ENCODE measurements around the gene REV3L.

REV3L gene

DNA sequence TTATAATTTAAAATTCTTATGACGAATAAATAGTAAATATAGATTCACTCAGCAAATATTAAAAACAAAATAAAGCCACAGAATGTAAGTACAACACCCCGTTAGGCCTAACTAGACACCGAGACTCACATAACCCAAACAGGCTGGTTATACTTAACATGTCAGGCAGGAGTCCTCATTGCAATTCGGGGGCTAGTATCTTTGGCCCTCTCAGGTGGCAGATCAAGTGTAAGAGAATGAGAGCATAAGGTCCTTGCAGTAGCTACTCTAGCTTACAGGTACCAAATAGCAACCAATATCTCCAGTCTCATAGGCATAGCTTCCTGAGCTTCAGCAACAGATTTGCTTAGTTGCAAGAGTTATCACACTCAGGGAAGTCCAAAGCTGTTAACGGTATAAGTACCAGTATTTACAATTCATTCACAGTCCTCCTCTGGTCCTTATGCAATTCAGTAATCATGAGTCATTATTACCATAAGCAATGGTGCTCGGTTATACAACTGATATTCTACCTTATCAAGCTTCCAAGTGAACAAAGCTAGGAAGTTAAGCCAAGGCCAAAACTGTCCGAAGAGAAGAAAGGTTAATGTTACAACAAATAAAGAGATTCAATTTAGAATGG lies 20.1 kb downstream of the REV3L start:
- DNase-seq: no peak

DNA sequence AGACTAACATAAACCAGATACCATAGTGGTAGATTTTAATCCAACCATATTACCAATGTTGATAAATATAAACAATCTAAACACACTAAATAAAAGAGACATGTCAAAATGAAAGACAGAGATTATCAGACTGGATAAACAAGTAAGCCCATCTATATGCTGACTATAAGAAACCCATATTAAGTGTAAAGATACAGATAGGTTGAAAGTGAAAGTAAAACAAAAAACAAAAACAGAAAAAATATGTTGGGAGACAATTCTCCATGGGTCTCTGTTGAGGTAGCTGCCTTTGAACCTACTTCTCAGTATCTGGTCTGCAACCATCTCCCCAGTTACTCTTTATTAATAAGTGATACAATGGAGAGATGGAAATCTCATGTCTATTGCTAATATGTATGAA lies 21.2 kb downstream of the REV3L start:
- DNase-seq: no peak

- DNase-seq: no peak
These were observed 24.3 kb downstream of the REV3L start for GRCh38 chr6:111458670-111459232.

DNA sequence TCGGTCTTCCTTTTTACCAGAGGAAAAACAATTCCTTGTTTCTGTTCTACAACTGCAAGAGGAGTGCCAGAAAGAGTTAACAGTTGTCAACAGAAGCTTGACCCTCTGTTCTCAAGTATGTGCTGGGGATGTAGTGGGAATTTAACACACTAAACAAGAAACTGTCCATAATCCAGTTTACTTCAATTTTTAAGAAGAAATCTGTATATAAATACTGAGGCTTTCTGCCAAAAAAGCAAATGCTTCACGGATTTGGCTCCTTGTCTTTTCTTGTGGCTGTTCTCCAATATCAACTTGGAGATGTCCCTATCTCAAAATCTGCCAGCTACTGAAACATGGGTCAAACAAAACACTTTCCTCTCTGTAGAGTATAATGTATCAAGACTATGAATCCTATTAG lies 26.8 kb downstream of the REV3L start:
- no peak for DNase-seq

- DNase-seq: no peak
These were observed 32.4 kb downstream of the REV3L start for GRCh38 chr6:111450636-111451035.

- DNase-seq: no peak
These were observed 32.9 kb downstream of the REV3L start for GRCh38 chr6:111450087-111450486.

DNA sequence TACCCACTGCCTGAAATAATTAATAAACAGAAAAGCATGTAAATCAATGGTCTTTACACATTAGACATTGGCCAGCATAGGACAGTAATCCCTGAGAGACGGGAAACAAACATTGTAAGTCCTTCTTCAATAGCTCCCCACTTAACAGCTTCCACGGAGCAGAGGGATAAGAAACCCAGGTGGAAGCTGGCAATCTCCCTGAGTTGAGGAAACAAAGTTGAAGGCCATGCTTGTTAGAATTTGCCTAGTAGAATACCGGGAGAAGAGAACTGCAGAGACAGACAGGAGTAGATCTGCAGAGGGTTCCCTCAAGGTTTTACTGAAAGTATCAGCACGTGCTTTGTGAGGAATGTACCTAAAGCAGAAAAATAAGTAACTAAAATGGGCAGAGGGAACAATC lies 33.9 kb downstream of the REV3L start:
- no peak for DNase-seq

- DNase-seq: no peak
These were observed 36.0 kb downstream of the REV3L start for GRCh38 chr6:111447051-111447450.

GRCh38 chr6:111445861-111446267 lies 37.2 kb downstream of the REV3L start:
- no peak for DNase-seq

DNA sequence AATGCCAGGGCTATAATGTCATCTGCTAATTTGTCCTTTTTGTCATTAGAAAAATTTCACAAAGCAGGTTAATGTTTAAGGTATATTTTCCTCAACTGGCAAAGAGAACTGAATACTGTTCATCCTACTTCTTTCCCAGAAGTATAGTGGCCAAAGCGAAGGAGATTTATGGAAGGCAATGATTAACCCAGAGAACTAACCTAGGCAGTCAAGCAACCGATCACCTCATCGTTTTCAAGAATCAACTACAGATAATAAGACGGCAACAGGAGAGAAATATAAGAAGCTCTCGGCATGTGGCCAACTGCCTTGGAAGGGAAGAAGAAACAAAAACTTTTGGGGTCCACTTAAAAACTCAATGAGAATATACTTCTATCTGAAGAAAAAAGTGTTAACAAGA lies 38.2 kb downstream of the REV3L start:
- DNase-seq: no peak

- no peak for DNase-seq
These were observed 41.3 kb downstream of the REV3L start for GRCh38 chr6:111441678-111442243.

DNA sequence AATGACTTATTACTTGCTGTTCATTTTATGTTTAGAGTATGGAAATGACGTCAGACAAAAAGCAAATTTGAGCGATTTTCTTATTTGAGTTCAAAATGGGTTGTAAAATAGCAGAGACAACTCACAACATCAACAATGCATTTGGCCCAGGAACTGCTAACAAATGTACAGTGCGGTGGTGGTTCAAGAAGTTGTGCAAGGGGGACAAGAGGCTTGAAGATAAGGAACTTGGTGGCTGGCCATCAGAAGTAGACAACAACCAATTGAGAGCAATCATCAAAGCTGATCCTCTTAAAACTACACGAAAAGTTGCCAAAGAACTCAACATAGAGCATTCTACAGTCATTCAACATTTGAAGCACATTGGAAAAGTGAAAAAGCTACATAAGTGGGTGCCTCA lies 43.8 kb downstream of the REV3L start:
- DNase-seq: no peak

DNA sequence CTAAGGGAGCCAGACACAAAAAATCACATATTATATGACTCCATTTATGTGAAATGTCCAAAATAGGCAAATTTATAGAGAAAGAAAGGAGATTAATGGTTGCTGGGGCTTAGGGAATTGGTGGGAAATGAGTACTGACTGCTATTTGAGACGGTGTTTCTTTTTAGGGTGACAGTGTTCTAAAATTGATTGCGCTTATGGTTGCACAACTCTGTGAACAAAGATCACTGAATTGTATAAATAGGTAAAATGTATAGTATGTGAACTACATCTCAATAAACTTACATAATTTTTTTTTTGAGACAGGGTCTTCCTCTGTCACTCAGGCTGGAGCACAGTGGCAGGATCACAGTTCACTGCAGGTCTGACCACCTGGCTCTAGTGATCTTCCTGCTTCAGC lies 45.4 kb downstream of the REV3L start:
- DNase-seq: no peak

GRCh38 chr6:111432511-111432910 lies 50.5 kb downstream of the REV3L start:
- no peak for DNase-seq

GRCh38 chr6:111430605-111431376 lies 52.2 kb downstream of the REV3L start:
- DNase-seq: no peak

DNA sequence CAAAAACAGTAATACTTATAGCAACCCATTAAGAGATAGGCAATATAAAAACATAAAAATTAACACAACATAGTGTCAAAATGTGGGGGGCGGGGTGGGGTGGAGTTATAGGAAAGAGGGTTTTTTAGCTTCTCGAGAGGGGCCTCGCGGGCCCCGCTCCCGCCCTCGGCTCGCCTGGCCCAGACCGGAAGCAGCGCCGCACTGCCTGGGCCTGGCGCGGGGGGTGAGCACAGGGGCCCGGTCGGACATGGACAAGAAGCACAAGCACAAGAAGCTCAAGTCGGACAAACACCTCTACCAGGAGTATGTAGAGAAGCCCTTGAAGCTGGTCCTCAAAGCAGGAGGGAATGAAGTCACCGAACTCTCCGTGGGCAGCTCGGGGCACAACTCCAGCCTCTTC lies 53.4 kb downstream of the REV3L start:
- no peak for DNase-seq

DNA sequence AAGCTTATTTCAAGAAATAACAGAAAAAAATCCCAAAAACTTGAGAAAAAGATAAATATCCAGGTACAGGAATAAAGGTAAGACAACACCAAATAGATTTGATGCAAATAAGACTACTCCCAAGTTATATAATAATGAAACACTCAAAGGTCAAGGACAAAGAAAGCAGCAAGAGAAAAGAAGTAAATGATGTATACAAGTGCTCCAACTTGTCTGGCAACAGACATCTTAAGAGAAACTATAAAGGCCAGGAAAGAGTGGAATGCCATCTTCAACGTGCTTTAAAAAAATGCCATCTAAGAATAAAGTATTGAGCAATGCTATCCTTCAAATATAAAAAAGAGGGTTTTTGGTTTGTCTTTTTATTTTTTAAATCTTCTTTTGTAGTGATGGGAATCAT lies 54.2 kb downstream of the REV3L start:
- DNase-seq: no peak

DNA sequence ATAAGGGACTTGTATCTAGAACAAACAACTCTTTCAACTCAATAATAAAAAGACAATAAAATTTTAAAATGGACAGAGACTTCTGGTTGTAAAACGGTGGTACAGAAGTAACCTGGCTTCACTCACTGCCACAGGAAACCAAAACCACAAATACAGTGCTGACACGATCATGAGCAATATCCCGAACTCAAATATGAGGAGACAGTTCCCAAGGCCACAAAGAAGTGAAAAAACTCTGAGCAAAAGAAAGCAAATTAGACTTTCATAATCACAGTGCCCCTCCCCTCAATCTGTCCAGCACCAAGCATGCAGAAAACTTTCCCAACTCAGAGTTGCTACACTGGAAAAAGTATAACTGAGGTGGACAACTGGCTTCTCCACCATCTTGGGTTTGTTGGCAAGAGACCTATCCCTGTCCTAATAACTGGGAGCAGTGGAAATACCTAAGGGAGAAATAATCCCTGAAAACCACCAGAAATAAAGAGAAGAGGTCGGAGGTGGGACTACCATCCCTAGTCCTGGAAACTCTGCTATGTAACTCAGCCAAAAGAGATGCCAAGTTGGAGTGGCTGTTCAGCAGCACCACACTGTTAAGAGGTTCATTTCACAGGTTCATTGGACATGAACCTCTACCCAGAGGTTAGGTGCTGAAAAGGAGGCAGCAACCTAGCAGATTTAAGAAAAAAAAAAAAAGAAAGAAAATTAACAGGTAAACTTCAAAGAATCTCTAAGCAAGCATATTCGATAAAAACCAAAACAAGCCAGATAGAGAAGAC lies 55.5 kb downstream of the REV3L start:
- DNase-seq: peak; percentile 25

DNA sequence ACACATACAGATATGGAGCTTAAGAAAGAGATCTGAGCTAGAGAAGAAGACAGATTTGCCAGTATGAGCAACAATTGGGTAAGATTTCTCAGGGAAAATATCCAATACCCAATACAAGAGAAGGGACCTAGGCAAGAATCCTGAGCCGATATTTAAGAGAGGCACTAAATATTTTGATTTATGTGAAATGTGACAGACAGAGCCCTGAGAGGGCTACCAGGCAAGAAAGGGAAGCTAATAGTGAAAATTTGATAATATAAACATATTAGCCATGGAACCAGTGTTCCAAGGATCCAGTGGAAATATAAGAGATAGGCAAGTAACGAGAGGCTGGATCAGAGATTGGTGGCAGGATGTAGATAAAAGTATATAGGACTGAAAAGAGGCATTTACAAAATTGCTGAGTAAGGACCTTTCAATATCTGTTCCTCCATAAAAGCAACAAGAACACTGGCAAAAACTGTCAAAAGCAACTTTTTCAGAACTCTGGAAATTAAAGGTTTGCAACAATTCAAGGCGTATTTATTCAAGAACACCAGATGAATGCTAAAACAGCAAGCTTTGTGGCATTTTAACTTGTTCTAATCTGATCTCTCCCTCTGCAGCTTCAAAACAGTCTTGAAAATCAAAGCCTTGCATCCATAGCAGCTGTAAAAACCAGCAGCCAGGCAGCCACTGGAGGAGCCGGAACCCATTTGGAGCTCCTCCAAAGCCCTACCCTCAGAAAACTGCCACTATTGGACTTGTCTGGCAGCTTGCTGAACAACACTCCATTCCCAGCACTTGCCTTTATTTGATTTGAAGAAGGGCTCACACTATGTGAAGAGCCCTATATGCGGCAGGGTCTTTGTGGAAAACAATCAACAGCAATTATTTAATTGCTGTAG lies 58.8 kb downstream of the REV3L start:
- no peak for DNase-seq

GRCh38 chr6:111423055-111423633 lies 59.9 kb downstream of the REV3L start:
- DNase-seq: no peak

DNA sequence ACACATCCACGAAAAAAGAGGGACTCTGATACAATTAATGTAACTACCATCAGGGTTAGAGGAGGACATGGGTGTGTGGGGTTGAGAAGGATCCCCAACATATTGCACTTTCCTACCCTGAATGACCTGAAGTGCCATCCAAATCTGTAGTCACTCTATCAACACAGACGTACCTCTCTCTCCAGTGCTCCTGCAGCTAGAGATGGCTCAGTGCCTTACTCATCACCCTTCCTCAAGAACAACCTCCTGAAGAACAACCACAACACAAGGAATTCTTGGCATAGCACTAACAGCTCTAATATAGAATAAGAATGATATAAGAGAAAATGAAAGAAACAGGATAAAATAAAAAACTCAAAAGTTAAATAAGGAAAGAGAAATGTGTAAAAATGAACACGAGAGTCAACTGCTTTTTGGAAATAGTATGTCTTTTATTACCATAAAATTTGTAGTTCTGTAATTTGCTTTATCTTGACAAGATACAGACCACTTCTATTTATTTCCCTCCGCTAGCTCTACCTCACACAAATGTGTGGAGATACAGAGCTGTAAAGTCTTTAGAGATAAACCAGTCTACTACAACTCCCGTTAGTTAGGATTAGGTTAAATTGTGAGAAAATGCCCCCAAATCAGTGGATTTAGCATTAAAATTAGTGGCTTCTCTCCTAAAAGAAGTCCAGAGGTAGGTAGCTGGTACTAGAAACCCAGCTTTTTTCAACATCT lies 63.9 kb downstream of the REV3L start:
- no peak for DNase-seq
